Vein endothelial cell (primary cell): Measurements from ENCODE around the gene GDF15. TPM values are rescaled to one million over a fixed set of nuclear protein-coding genes. Genes with fewer than 3 reads are reported as not detected.

Experiments used
- small RNA-seq: library from RNA; depleted of rRNA; stranded (forward); fragments of <200 nt; gene quantifications from one replicate; pipeline ENCODE3, GENCODE V24; 2012
- total RNA-seq: library from RNA; depleted of rRNA; stranded (reverse); fragments of >200 nt; gene quantifications from 2 replicates; pipeline ENCODE4 v1.2.3, GENCODE V29; 2012

The GDF15 gene
- total RNA-seq = 87.0 and 159 TPM in 2 replicates

GRCh38 chr19:18385675-18386542, at the start of gene GDF15:
GDF15 (plus strand) TSS chr19:18386158; CDS start chr19:18386190, 32 bp downstream.

GRCh38 chr19:18340190-18340989, 45.6 kb upstream of the GDF15 start, which contains the start of gene PGPEP1:
PGPEP1 (plus strand) TSS chr19:18340598; CDS start chr19:18340682, 84 bp downstream.

GRCh38 chr19:18397242-18398202, 11.6 kb downstream of the GDF15 start, which contains the start of gene LRRC25:
LRRC25 (minus strand) TSS chr19:18397622; CDS start chr19:18396963, 659 bp downstream.

GRCh38 chr19:18419195-18419698, 33.3 kb downstream of the GDF15 start, which contains the start of gene SSBP4:
SSBP4 (plus strand) TSS chr19:18419398; CDS start chr19:18419649, 251 bp downstream.

GRCh38 chr19:18437491-18438330, 51.8 kb downstream of the GDF15 start, which contains the start of gene ISYNA1:
ISYNA1 (minus strand) TSS chr19:18438133; CDS start chr19:18437979, 154 bp downstream.

Small RNAs within 50 kb of the gene (small RNA-seq; reads per million reads assigned to genes)
- 0.93 reads per million, percentile 56 among the genes with 10 or more reads in this experiment for gene MIR3189

Other genes starting within 250 kb of the GDF15 start
- 10.8 and 11.1 TPM in 2 replicates for gene PIK3R2, start 233.0 kb upstream of the GDF15 start, total RNA-seq
- gene IFI30, start 212.3 kb upstream of the GDF15 start, total RNA-seq = 0.48 TPM in 1 of 2 replicates, not detected in the other
- 12.1 and 12.7 TPM in 2 replicates for gene MPV17L2, start 192.9 kb upstream of the GDF15 start, total RNA-seq
- 0.65 and 0.67 TPM in 2 replicates for gene RAB3A, start 182.1 kb upstream of the GDF15 start, total RNA-seq
- 0.33 TPM in 1 of 2 replicates, not detected in the other for gene PDE4C, start 159.7 kb upstream of the GDF15 start, total RNA-seq
- 0.29 and 0.33 TPM in 2 replicates for gene IQCN, start 111.7 kb upstream of the GDF15 start, total RNA-seq
- gene JUND, start 104.5 kb upstream of the GDF15 start, total RNA-seq = 91.6 and 136 TPM in 2 replicates
- gene LSM4, start 63.1 kb upstream of the GDF15 start, total RNA-seq = 120 and 135 TPM in 2 replicates
- 19.3 and 21.9 TPM in 2 replicates for gene PGPEP1, start 45.6 kb upstream of the GDF15 start, total RNA-seq
- gene LRRC25, start 11.5 kb downstream of the GDF15 start, total RNA-seq = not detected in 2 replicates
- 93.7 and 138 TPM in 2 replicates for gene SSBP4, start 33.2 kb downstream of the GDF15 start, total RNA-seq
- 26.7 and 47.4 TPM in 2 replicates for gene ISYNA1, start 52.0 kb downstream of the GDF15 start, total RNA-seq
- 18.0 and 19.9 TPM in 2 replicates for gene ELL, start 135.9 kb downstream of the GDF15 start, total RNA-seq
- gene FKBP8, start 157.4 kb downstream of the GDF15 start, total RNA-seq = 150 and 249 TPM in 2 replicates
- gene KXD1, start 171.7 kb downstream of the GDF15 start, total RNA-seq = 123 and 137 TPM in 2 replicates
- 813 and 914 TPM in 2 replicates for gene UBA52, start 185.7 kb downstream of the GDF15 start, total RNA-seq
- gene REX1BD, start 202.6 kb downstream of the GDF15 start, total RNA-seq = 53.1 and 59.8 TPM in 2 replicates
- 0.48 and 0.98 TPM in 2 replicates for gene CRLF1, start 220.6 kb downstream of the GDF15 start, total RNA-seq
- gene TMEM59L, start 226.7 kb downstream of the GDF15 start, total RNA-seq = under 0.01 and 0.10 TPM in 2 replicates